ENCODE measurements around the gene MYO3B. TPM values are rescaled to one million over a fixed set of nuclear protein-coding genes. Genes with fewer than 3 reads are reported as not detected.

The MYO3B gene
- polyA plus RNA-seq, 2 of the 4 experiments (the other 2 are of a cell fraction): 0.01 TPM; not detected in 1

- TF ChIP-seq CBX2 (IDR thresholded peaks at IDR 0.05; ENCODE audit: borderline replicate concordance, low read depth): no peak
- TF ChIP-seq RFX5 (IDR thresholded peaks at IDR 0.05): no peak
- no peak for TF ChIP-seq RCOR1 (IDR thresholded peaks at IDR 0.05; ENCODE audit: low read depth, low read length)
- TF ChIP-seq RARB (CRISPR knock-in tag; IDR thresholded peaks at IDR 0.05): no peak
Observed at GRCh38 chr2:170587117-170587516, 409.2 kb downstream of the MYO3B start (continued).

- ChIA-PET POLR2A (no interaction called here), CTCF (interaction anchor here (1.5 kb wide), 1 partner anchor 93 kb away, joined by 3 read pairs; no protein-coding TSS in a partner anchor)
- Histone ChIP-seq H3K4me2 (no peak overlapping the region), H3K4me3 (no peak overlapping the region), H3K27ac (no peak overlapping the region), H3K4me1 (no peaks in the 10 kb centered on the region), H3K9me3 (no peaks in the 10 kb centered on the region)
- FAIRE-seq (no peak), DNase-seq (ENCODE audit: low read depth in 1 of 2, low spot score in 1 of 2) (no peak), ATAC-seq (no peak)
- WGBS (ENCODE audit: missing lambda C conversion rate): 0% methylated on average over 2 of the region's 2 CpGs
- TF ChIP-seq REST (IDR thresholded peaks at IDR 0.05): no peak
- no peak for TF ChIP-seq FOSB (CRISPR knock-in tag; IDR thresholded peaks at IDR 0.05)
- no peak for TF ChIP-seq EHF (CRISPR knock-in tag; IDR thresholded peaks at IDR 0.05)
- no peak for TF ChIP-seq POLR2A (IDR thresholded peaks at IDR 0.05; ENCODE audit: low read length)
- TF ChIP-seq TFCP2L1 (CRISPR knock-in tag; IDR thresholded peaks at IDR 0.05): no peak
Observed at GRCh38 chr2:170587922-170588321, 410.0 kb downstream of the MYO3B start.

GRCh38 chr2:170588729-170589128, 410.8 kb downstream of the MYO3B start:
- FAIRE-seq (no peak), DNase-seq (ENCODE audit: low read depth in 1 of 2, low spot score in 1 of 2) (no peak), ATAC-seq (no peak)
- Histone ChIP-seq H3K4me1 (no peaks in the 10 kb centered on the region), H3K9me3 (no peaks in the 10 kb centered on the region), H3K4me3 (no peak overlapping the region), H3K27ac (no peak overlapping the region), H3K4me2 (no peak overlapping the region)
- ChIA-PET POLR2A (no interaction called here), CTCF (interaction anchor here (1.5 kb wide), 1 partner anchor 94 kb away, joined by 3 read pairs; no protein-coding TSS in a partner anchor)
- TF ChIP-seq CHD4 (IDR thresholded peaks at IDR 0.05; ENCODE audit: borderline replicate concordance): no peak
- peak; percentile 94 for TF ChIP-seq MAFK (IDR thresholded peaks at IDR 0.05; ENCODE audit: partially characterized antibody)
- WGBS (ENCODE audit: missing lambda C conversion rate): 0% methylated on average over 2 of the region's 2 CpGs

- Histone ChIP-seq H3K27ac (no peak overlapping the region), H3K4me3 (no peak overlapping the region), H3K4me1 (no peaks in the 10 kb centered on the region), H3K9me3 (no peaks in the 10 kb centered on the region), H3K4me2 (no peak overlapping the region)
- no peak for TF ChIP-seq CEBPB (IDR thresholded peaks at IDR 0.05)
- TF ChIP-seq RCOR1 (IDR thresholded peaks at IDR 0.05; ENCODE audit: low read depth, low read length): no peak
- TF ChIP-seq PHF8 (IDR thresholded peaks at IDR 0.05; ENCODE audit: borderline replicate concordance, low read depth): no peak
- no peak for TF ChIP-seq ATOH8 (CRISPR knock-in tag; IDR thresholded peaks at IDR 0.05; ENCODE audit: low read depth)
- TF ChIP-seq USF2 (IDR thresholded peaks at IDR 0.05): no peak
- TF ChIP-seq KDM1A (IDR thresholded peaks at IDR 0.05; ENCODE audit: low read depth): no peak
- TF ChIP-seq PBX3 (IDR thresholded peaks at IDR 0.05): no peak
- TF ChIP-seq MAZ (IDR thresholded peaks at IDR 0.05; ENCODE audit: borderline replicate concordance, low read depth, low read length): no peak
- TF ChIP-seq RAD21 (conservative IDR thresholded peaks at IDR 0.05 in 1 of 2, IDR thresholded peaks at IDR 0.05 in 1 of 2): no peak
- TF ChIP-seq HOXB13 (CRISPR knock-in tag; IDR thresholded peaks at IDR 0.05; ENCODE audit: low read depth): no peak
- no peak for TF ChIP-seq JUNB (IDR thresholded peaks at IDR 0.05)
- TF ChIP-seq ZC3H11A (IDR thresholded peaks at IDR 0.05): no peak
- no peak for TF ChIP-seq NFE2L2 (conservative IDR thresholded peaks at IDR 0.05; ENCODE audit: low read length)
- TF ChIP-seq NPAS2 (CRISPR knock-in tag; IDR thresholded peaks at IDR 0.05; ENCODE audit: borderline replicate concordance): no peak
- TF ChIP-seq TP53 (CRISPR knock-in tag; IDR thresholded peaks at IDR 0.05): no peak
- no peak for TF ChIP-seq HOXB5 (CRISPR knock-in tag; IDR thresholded peaks at IDR 0.05)
- no peak for ATAC-seq
- ChIA-PET CTCF (no interaction called here), POLR2A (interaction anchor here (0.7 kb wide), 1 partner anchor 78 kb away, joined by 5 read pairs; no protein-coding TSS in a partner anchor)
- FAIRE-seq: no peak
- WGBS (ENCODE audit: missing lambda C conversion rate): 50% methylated on average over 3 of the region's 3 CpGs
- no peak for DNase-seq (ENCODE audit: low read depth in 1 of 2, low spot score in 1 of 2)
Observed at GRCh38 chr2:170596576-170596975, 418.6 kb downstream of the MYO3B start.
